ENCODE data around the gene CALU. TPM values are rescaled to one million over a fixed set of nuclear protein-coding genes. Genes with fewer than 3 reads are reported as not detected.
A peak's percentile ranks its signal among the peaks of the same experiment; 100 is the strongest.

CALU gene
- total RNA-seq, 1 donor from 2014 or later, result 261 TPM

- DNase-seq, result no peak
Measured at GRCh38 chr7:128725531-128725930, 13.6 kb upstream of the CALU start.

- no peak for DNase-seq
Measured at GRCh38 chr7:128726059-128726736, 13.0 kb upstream of the CALU start.

- DNase-seq, result no peak
Measured at GRCh38 chr7:128726737-128727072, 12.5 kb upstream of the CALU start.

GRCh38 chr7:128727239-128727638, 11.9 kb upstream of the CALU start:
- no peak for DNase-seq

GRCh38 chr7:128728598-128728997, 10.6 kb upstream of the CALU start:
- DNase-seq, result peak; percentile 51

GRCh38 chr7:128729494-128729893, 9.7 kb upstream of the CALU start:
- DNase-seq, result no peak

GRCh38 chr7:128731184-128731583, 8.0 kb upstream of the CALU start:
- DNase-seq, result no peak

GRCh38 chr7:128732521-128733277, 6.5 kb upstream of the CALU start:
- DNase-seq, result no peak

- no peak for DNase-seq
Measured at GRCh38 chr7:128733278-128733645, 5.9 kb upstream of the CALU start.

GRCh38 chr7:128734890-128735289, 4.3 kb upstream of the CALU start:
- DNase-seq, result no peak

- no peak for DNase-seq
Measured at GRCh38 chr7:128735436-128735835, 3.7 kb upstream of the CALU start.

GRCh38 chr7:128737441-128737840, 1.7 kb upstream of the CALU start:
- no peak for DNase-seq

- DNase-seq, result no peak
Measured at GRCh38 chr7:128737867-128738385, 1.2 kb upstream of the CALU start.

GRCh38 chr7:128738570-128739047, 550 bp upstream of the CALU start:
- DNase-seq, result no peak

GRCh38 chr7:128739990-128740682, 977 bp downstream of the CALU start:
- DNase-seq, result no peak

GRCh38 chr7:128740996-128741395, 1.8 kb downstream of the CALU start:
- DNase-seq, result peak; percentile 38

GRCh38 chr7:128741491-128741890, 2.3 kb downstream of the CALU start:
- DNase-seq, result no peak

GRCh38 chr7:128742206-128742605, 3.0 kb downstream of the CALU start:
- DNase-seq, result no peak

GRCh38 chr7:128743112-128743772, 4.1 kb downstream of the CALU start:
- no peak for DNase-seq

- DNase-seq, result no peak
Measured at GRCh38 chr7:128744366-128744905, 5.3 kb downstream of the CALU start.

- no peak for DNase-seq
Measured at GRCh38 chr7:128745706-128746105, 6.5 kb downstream of the CALU start.

Measured in tongue (tissue), 2 donors.